Astrocyte of the spinal cord (primary cell): ENCODE data around the gene PPP2R3C.
"Not testable (repeated sequence)": the region's sequence is repeated elsewhere in the genome, so short reads cannot be mapped to it uniquely, and the experiment has no call there.

Experiments used
- DNase-seq: peaks from one replicate; pipeline ENCODE4 v3.0.0; 2011; ENCODE audit warnings: low read depth, low spot score
- H3K4me3 ChIP-seq: 2 replicates; pipeline ENCODE4 v1.5.1; 2011; ENCODE audit warnings: low read depth, mild to moderate bottlenecking, low read length, moderate library complexity
- CTCF ChIP-seq: IDR thresholded peaks from 2 replicates; pipeline ENCODE4 v1.5.1; 2012; ENCODE audit warnings: low read depth, mild to moderate bottlenecking, low read length, inconsistent platforms
- in situ Hi-C: cut with HindIII; loops from 2 replicates; pipeline ENCODE4 v1.10.0; 2017; ENCODE audit warnings: low sequenced_read_pairs

PPP2R3C gene

GRCh38 chr14:35116242-35116641, 5.5 kb downstream of the PPP2R3C start:
- no peak for DNase-seq
- in situ Hi-C loops, result no loop called here
- no peak overlapping the region for H3K4me3 ChIP-seq
- no peak for TF ChIP-seq CTCF

GRCh38 chr14:35114036-35114435, 7.8 kb downstream of the PPP2R3C start:
- in situ Hi-C loops, result no loop called here
- peak; percentile 33 for DNase-seq
- no peak overlapping the region for H3K4me3 ChIP-seq
- no peak for TF ChIP-seq CTCF

GRCh38 chr14:35113308-35113950, 8.4 kb downstream of the PPP2R3C start:
- no peak overlapping the region for H3K4me3 ChIP-seq
- DNase-seq, result no peak
- no peak for TF ChIP-seq CTCF
- in situ Hi-C loops, result no loop called here

GRCh38 chr14:35112641-35113040, 9.1 kb downstream of the PPP2R3C start:
- TF ChIP-seq CTCF, result no peak
- in situ Hi-C loops, result no loop called here
- H3K4me3 ChIP-seq, result no peak overlapping the region
- DNase-seq, result no peak

- in situ Hi-C loops, result no loop called here
- no peak for TF ChIP-seq CTCF
- no peak overlapping the region for H3K4me3 ChIP-seq
- DNase-seq, result no peak
Measured at GRCh38 chr14:35107866-35108265, 13.9 kb downstream of the PPP2R3C start.

- DNase-seq, H3K4me3 ChIP-seq, in situ Hi-C loops: not testable (repeated sequence)
Measured at GRCh38 chr14:35094645-35095044, 27.1 kb downstream of the PPP2R3C start.

- TF ChIP-seq CTCF, result no peak
- in situ Hi-C loops, result no loop called here
- no peak overlapping the region for H3K4me3 ChIP-seq
- no peak for DNase-seq
Measured at GRCh38 chr14:35088514-35088913, 33.3 kb downstream of the PPP2R3C start.
